OCI-M1 (cell line): ENCODE measurements around the gene MAP3K12.
"Not testable (repeated sequence)": the region's sequence is repeated elsewhere in the genome, so short reads cannot be mapped to it uniquely, and the experiment has no call there.

Experiments used
- DNase-seq: peaks from one replicate; lab custom pipeline; 2025; lab: John Stamatoyannopoulos, UW

MAP3K12 gene

GRCh38 chr12:53489242-53489864, 9.9 kb downstream of the MAP3K12 start:
- DNase-seq = no peak

- DNase-seq = no peak
These were observed 12.3 kb downstream of the MAP3K12 start for GRCh38 chr12:53486736-53487487.

- no peak for DNase-seq
These were observed 13.1 kb downstream of the MAP3K12 start for GRCh38 chr12:53485955-53486735.

- no peak for DNase-seq
These were observed 14.3 kb downstream of the MAP3K12 start for GRCh38 chr12:53484686-53485575.

GRCh38 chr12:53483979-53484377, 15.3 kb downstream of the MAP3K12 start:
- no peak for DNase-seq

- DNase-seq = no peak
These were observed 15.9 kb downstream of the MAP3K12 start for GRCh38 chr12:53483225-53483978.

GRCh38 chr12:53482626-53483168, 16.6 kb downstream of the MAP3K12 start:
- DNase-seq = no peak

GRCh38 chr12:53481939-53482586, 17.2 kb downstream of the MAP3K12 start:
- peak; percentile 29 for DNase-seq

- DNase-seq = not testable (repeated sequence)
These were observed 17.8 kb downstream of the MAP3K12 start for GRCh38 chr12:53481458-53481857.

GRCh38 chr12:53480491-53481442, 18.5 kb downstream of the MAP3K12 start:
- DNase-seq = no peak

GRCh38 chr12:53479331-53479730, 19.9 kb downstream of the MAP3K12 start:
- no peak for DNase-seq

- no peak for DNase-seq
These were observed 20.4 kb downstream of the MAP3K12 start for GRCh38 chr12:53478865-53479264.

GRCh38 chr12:53476769-53477209, 22.5 kb downstream of the MAP3K12 start:
- peak; percentile 57 for DNase-seq

- DNase-seq = no peak
These were observed 24.4 kb downstream of the MAP3K12 start for GRCh38 chr12:53474819-53475218.

GRCh38 chr12:53474077-53474476, 25.2 kb downstream of the MAP3K12 start:
- no peak for DNase-seq

GRCh38 chr12:53472056-53472582, 27.1 kb downstream of the MAP3K12 start:
- no peak for DNase-seq

GRCh38 chr12:53468282-53468681, 31.0 kb downstream of the MAP3K12 start:
- DNase-seq = no peak

GRCh38 chr12:53467880-53468279, 31.4 kb downstream of the MAP3K12 start:
- no peak for DNase-seq

- DNase-seq = no peak
These were observed 32.2 kb downstream of the MAP3K12 start for GRCh38 chr12:53467082-53467481.
